ENCODE results near the gene C4orf17.
"Not testable (repeated sequence)": the region's sequence is repeated elsewhere in the genome, so short reads cannot be mapped to it uniquely, and the experiment has no call there.

The C4orf17 gene

DNA sequence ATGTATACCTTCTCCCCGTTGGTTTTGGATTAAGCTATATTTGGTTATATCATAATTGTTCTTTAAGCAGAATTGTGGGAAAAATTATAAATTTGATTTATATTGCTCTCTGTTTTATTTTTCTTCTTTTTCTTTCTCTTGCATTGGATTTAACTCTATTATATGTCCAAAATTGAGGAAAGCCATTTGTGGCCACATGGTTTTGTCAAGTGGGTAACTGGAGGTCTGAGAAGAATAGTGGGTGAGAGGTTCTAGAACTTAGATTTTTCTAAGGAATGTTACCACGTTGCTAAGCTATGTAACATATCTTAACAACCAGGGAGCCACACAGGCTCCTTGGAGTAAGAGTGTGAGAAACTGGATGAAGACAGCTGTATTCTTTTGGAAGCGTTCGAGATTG is at the start of gene C4orf17:
TSS of gene C4orf17 (plus strand) at position 301 of the 400 bp plus-strand sequence. CDS start 2,061 bp downstream, outside the sequence.
- ATAC-seq = no peak
- no peak for DNase-seq
- Mint-ChIP-seq H3K9me3 (peaks cover 6 to 15% of the 10 kb centered on the region in 2 donors), H3K27ac (peak within 1 kb of the TSS in 1 of 2 donors; percentile 47), H3K4me1 (peaks cover 35% of the 10 kb centered on the region), H3K27me3 (peaks cover 8% of the 10 kb centered on the region), H3K4me3 (no peak within 1 kb of the TSS)

GRCh38 chr4:99461623-99462401 is 49.0 kb upstream of the C4orf17 start:
- Mint-ChIP-seq H3K4me3 (no peak overlapping the region), H3K27ac (no peak overlapping the region), H3K27me3 (peaks cover 36% of the 10 kb centered on the region), H3K4me1 (no peaks in the 10 kb centered on the region), H3K9me3 (no peaks in the 10 kb centered on the region)
- no peak for ATAC-seq
- no peak for DNase-seq

DNA sequence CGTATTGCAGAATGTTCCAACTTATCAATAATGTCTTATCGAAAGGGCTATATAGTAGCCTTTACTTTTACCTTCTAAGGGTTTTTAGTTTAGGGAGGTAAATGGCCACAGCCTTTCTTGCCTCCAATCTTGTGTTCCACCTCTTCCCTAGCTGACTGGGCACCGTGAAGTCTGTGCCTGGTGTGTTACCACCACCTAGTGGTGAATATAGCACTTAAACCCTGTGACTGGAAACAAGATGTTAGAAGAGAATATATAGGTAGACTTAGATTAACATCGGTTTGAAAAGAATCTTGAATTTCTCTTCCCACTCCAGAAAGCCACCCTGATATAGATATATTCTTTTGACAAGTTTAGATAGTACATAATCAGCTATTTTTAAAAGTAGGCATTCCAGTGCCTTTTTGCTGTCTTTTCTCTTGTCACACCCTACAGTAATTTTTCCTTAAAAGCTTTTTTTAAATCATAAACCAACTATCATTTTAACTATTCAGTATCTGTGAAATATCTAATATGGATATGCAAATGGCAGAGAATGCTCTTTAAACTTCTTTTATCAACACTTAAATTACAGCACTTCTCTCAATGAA is 47.9 kb upstream of the C4orf17 start:
- Mint-ChIP-seq H3K4me3 (no peak overlapping the region), H3K27me3 (peaks cover 35% of the 10 kb centered on the region), H3K27ac (no peak overlapping the region), H3K9me3 (no peaks in the 10 kb centered on the region), H3K4me1 (no peaks in the 10 kb centered on the region)
- peak; percentile 43 to 53 for DNase-seq
- ATAC-seq = peak; percentile 86

DNA sequence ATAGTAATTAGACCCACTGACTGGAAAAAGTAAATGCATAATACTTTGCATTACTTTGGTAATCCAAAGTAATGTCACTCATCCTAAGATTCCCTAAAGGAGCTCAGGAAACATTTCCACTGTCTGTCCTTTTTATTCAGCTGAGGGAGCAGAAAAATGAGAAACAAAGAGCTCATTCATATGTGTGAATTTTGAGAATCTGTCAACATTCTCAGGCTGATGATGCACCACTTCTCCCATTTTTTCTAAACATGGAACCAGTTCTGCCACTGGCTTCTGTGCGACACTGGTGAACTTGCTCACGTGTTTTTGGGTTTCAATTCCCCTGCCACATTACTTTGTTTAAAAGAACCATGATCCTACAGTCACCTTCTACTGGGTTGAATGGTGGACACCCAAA is 47.3 kb upstream of the C4orf17 start:
- ATAC-seq (no peak), DNase-seq (no peak)
- Mint-ChIP-seq H3K27me3 (peaks cover 36% of the 10 kb centered on the region), H3K4me3 (no peak overlapping the region), H3K27ac (no peak overlapping the region), H3K4me1 (no peaks in the 10 kb centered on the region), H3K9me3 (no peaks in the 10 kb centered on the region)

DNA sequence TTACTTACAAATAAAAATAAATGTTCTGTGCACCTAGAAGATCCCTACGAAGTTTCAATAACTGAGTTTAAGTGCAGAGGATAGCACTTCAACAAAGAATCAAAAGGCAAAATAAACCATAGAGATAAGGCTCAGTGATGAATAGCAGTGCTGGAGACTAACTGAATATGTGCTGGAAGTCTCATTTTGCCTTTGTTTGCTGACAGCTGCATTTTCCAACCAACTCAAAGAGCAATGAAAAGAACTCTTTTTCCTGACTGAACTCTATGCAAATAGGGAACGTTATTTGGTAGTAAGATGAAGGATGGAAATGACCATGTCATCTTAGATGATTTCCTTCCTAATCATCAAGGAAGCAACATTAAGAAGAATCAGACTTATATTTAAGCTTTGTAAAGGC is 42.9 kb upstream of the C4orf17 start:
- peaks cover 29% of the 10 kb centered on the region for H3K27me3 Mint-ChIP-seq

DNA sequence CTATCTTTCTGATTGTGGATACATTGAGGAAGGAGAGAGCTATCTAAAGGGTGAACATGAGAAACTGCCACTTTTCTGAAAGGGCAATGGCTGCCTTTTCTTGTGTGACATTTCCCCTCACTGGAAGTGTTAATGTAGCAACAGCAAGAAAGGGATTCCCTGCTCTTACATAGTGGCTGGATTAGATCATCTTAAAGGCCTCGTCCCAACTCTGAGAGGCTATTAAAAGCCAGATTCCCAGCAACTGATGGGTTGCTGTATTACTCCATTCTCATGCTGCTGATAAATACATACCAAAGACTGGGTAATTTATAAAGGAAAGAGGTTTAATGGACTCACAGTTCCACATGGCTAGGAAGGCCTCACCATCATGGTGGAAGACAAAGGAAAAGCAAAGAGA is 41.9 kb upstream of the C4orf17 start:
- DNase-seq = no peak
- Mint-ChIP-seq H3K9me3 (no peaks in the 10 kb centered on the region), H3K27me3 (peaks cover 28% of the 10 kb centered on the region), H3K4me3 (no peak overlapping the region), H3K27ac (no peak overlapping the region), H3K4me1 (no peaks in the 10 kb centered on the region)
- ATAC-seq = no peak

More for the DNA sequence above, 42.9 kb upstream of the C4orf17 start:
- DNase-seq (no peak), ATAC-seq (no peak)
- H3K27ac Mint-ChIP-seq = no peak overlapping the region
- no peak overlapping the region for H3K4me3 Mint-ChIP-seq
- no peaks in the 10 kb centered on the region for H3K4me1 Mint-ChIP-seq
- H3K9me3 Mint-ChIP-seq = no peaks in the 10 kb centered on the region

- Mint-ChIP-seq H3K4me1 (no peaks in the 10 kb centered on the region), H3K27me3 (peaks cover 15% of the 10 kb centered on the region), H3K9me3 (no peaks in the 10 kb centered on the region), H3K4me3 (no peak overlapping the region), H3K27ac (no peak overlapping the region)
- DNase-seq = no peak
- ATAC-seq = no peak
Observed at GRCh38 chr4:99471349-99471748, 39.5 kb upstream of the C4orf17 start.

DNA sequence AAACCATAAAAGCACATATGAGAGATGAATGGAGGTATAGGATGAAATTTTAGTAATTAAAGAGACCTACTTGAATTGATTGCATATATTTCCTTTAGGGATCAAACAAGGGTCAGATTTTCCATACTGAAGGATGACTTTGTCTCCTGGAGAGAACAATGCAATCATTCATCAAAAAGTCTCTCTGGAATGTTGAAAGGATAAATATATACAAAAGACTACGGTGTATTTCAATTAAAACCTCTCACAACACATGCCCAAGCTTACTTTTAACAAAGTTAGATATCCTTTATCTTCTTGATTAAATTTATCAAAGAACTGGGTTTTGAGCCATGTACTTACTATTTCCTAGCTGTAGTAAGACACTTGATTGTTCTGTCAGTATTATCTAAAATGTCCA is 38.9 kb upstream of the C4orf17 start:
- Mint-ChIP-seq H3K27me3 (peaks cover 15% of the 10 kb centered on the region), H3K4me3 (no peak overlapping the region), H3K27ac (no peak overlapping the region), H3K9me3 (no peaks in the 10 kb centered on the region), H3K4me1 (no peaks in the 10 kb centered on the region)
- ATAC-seq = no peak
- DNase-seq = no peak

- no peak overlapping the region for H3K27ac Mint-ChIP-seq
- DNase-seq (no peak), ATAC-seq (no peak)
- H3K27me3 Mint-ChIP-seq = peaks cover 7% of the 10 kb centered on the region
- H3K9me3 Mint-ChIP-seq = no peaks in the 10 kb centered on the region
- no peak overlapping the region for H3K4me3 Mint-ChIP-seq
- no peaks in the 10 kb centered on the region for H3K4me1 Mint-ChIP-seq
Observed at GRCh38 chr4:99473131-99473530, 37.7 kb upstream of the C4orf17 start.

GRCh38 chr4:99483636-99484035 is 27.2 kb upstream of the C4orf17 start:
- Mint-ChIP-seq H3K4me3 (no peak overlapping the region), H3K27me3 (no peaks in the 10 kb centered on the region), H3K4me1 (no peaks in the 10 kb centered on the region), H3K27ac (no peak overlapping the region), H3K9me3 (peaks cover 10 to 33% of the 10 kb centered on the region in 2 donors)
- no peak for ATAC-seq
- no peak for DNase-seq

GRCh38 chr4:99485212-99485611 is 25.6 kb upstream of the C4orf17 start:
- Mint-ChIP-seq H3K27ac (no peak overlapping the region), H3K4me1 (no peaks in the 10 kb centered on the region), H3K9me3 (peaks cover 12 to 33% of the 10 kb centered on the region in 2 donors), H3K4me3 (no peak overlapping the region), H3K27me3 (no peaks in the 10 kb centered on the region)
- no peak for DNase-seq
- ATAC-seq = no peak

- H3K27ac Mint-ChIP-seq, H3K4me3 Mint-ChIP-seq, DNase-seq, H3K4me1 Mint-ChIP-seq, ATAC-seq, H3K27me3 Mint-ChIP-seq: not testable (repeated sequence)
- peaks cover 12 to 37% of the 10 kb centered on the region in 2 donors for H3K9me3 Mint-ChIP-seq
Observed at GRCh38 chr4:99486648-99487047, 24.2 kb upstream of the C4orf17 start.

DNA sequence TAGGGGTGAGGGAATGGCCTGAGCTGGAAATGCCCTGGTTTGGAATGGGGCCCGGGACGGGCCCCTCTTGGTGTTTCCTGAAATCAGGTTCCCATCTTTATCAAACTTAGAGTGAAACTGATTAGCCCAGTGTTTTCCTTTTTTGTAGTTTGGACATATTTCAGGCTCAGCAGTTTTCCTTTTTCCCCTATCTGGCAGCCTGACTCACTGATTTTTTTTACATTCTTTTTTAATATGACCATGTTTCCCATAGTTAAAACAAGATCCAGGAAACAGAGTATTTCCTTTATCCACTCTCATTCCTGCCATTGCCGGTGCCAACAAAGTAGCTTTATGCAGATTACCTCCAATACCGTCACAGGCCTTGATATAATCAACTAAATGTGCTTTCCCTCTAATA is 20.5 kb upstream of the C4orf17 start:
- Mint-ChIP-seq H3K9me3 (peaks cover 27 to 61% of the 10 kb centered on the region in 2 donors), H3K27me3 (no peaks in the 10 kb centered on the region), H3K27ac (no peak overlapping the region), H3K4me1 (no peaks in the 10 kb centered on the region), H3K4me3 (no peak overlapping the region)
- no peak for DNase-seq
- ATAC-seq = no peak

DNA sequence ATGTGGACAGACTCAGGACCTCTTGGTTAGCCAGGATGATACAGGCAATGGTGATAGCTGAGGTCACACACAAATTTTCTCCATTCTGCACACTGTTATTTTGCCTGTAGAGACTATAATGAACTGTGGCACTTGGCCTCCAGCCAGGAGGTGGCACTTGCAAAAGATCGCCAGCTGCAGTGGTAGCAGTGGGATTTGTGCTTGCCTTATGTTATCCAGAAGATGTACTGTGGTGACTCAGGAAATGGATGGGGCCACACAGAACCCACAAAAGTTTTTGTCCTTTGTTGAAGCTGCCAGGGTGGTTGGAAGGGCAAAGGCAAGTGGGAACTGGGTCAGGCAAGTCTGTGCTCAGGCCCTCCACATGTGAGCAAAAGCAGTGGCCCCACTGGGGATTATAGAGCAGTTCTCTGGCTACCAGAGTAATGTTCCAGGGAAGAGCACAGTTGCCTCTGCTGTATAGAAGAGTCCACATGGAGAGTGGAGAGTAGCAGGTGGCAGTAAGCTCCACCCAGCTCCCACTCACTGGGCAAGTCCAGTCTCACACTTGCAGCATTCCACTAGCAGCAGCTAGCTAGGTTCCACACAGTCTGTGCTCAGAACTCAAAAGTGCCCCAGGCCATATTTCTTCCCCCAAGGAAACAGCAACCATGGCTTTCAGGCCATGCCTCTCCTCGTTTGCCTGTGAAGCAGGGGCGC is 5.9 kb upstream of the C4orf17 start:
- Mint-ChIP-seq H3K4me3 (no peak overlapping the region), H3K4me1 (peaks cover 46% of the 10 kb centered on the region), H3K27me3 (no peaks in the 10 kb centered on the region), H3K27ac (no peak overlapping the region), H3K9me3 (peaks cover 4 to 15% of the 10 kb centered on the region in 2 donors)
- ATAC-seq (no peak), DNase-seq (no peak)

- no peak for ATAC-seq
- peak overlapping the region in 1 of 2 donors; percentile 4 for H3K4me3 Mint-ChIP-seq
- peak overlapping the region; percentile 68 to 69 for H3K27ac Mint-ChIP-seq
- DNase-seq = no peak
- no peaks in the 10 kb centered on the region for H3K27me3 Mint-ChIP-seq
- H3K9me3 Mint-ChIP-seq = peaks cover 6 to 15% of the 10 kb centered on the region in 2 donors
- H3K4me1 Mint-ChIP-seq = peaks cover 47% of the 10 kb centered on the region
Observed at GRCh38 chr4:99506781-99507180, 4.0 kb upstream of the C4orf17 start.

- H3K4me3 Mint-ChIP-seq = peak overlapping the region; percentile 17 to 33
- peak in 1 of 2 donors; percentile 9 for DNase-seq
- ATAC-seq = peak; percentile 76
- H3K27me3 Mint-ChIP-seq = no peaks in the 10 kb centered on the region
- H3K4me1 Mint-ChIP-seq = peaks cover 47% of the 10 kb centered on the region
- peaks cover 6 to 15% of the 10 kb centered on the region in 2 donors for H3K9me3 Mint-ChIP-seq
- H3K27ac Mint-ChIP-seq = peak overlapping the region; percentile 69 to 70
Observed at GRCh38 chr4:99507349-99507748, 3.5 kb upstream of the C4orf17 start.

All from stimulated activated naive CD8-positive, alpha-beta T cell treated with anti-CD3 and anti-CD28 coated beads, Interleukin-15, amount 100 ng/mL, for 72 hours (primary cell).